ENCODE measurements around the gene SH3BP5L. TPM values are rescaled to one million over a fixed set of nuclear protein-coding genes. Genes with fewer than 3 reads are reported as not detected.
A peak's percentile ranks its signal among the peaks of the same experiment; 100 is the strongest.

Gene SH3BP5L
- total and polyA plus RNA-seq, 4 donors: 16.3 to 37.8 (median 30.0) TPM

DNA sequence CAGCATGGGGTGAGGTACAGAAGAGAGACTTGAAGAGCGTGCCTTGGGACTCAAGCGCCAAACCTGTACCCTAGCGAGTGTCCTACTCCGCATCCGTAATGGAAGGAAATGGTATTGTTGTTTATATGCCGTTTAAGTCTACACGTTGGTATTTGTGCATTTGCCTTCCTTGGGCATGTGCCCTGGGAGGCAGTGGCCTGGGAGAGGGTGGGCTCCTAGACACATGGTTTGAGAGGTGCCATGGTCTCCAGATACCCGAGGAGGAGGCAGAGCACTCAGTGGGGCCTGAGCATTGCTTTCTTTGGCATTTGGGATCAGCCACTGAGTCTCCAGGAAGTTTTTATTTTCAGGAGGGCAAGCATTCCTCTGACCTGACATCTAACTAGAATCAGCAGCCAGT is 18.8 kb upstream of the SH3BP5L start:
- 93% methylated on average over 8 of the region's 8 CpGs for WGBS (ENCODE audit: insufficient coverage)
- no peaks in the 10 kb centered on the region for H3K27me3 ChIP-seq (ENCODE audit: control insufficient read depth, insufficient read depth, low read length)
- peaks cover 59% of the 10 kb centered on the region for H3K36me3 ChIP-seq (ENCODE audit: control insufficient read depth, insufficient read depth, low read length)
- no peak overlapping the region for H3K4me3 ChIP-seq (ENCODE audit: low read depth, low read length)
- H3K9me3 ChIP-seq (ENCODE audit: control insufficient read depth, insufficient read depth, low read length): no peaks in the 10 kb centered on the region
- H3K4me1 ChIP-seq (ENCODE audit: control insufficient read depth, insufficient read depth, low read length): peaks cover 10% of the 10 kb centered on the region
- DNase-seq (ENCODE audit: low read depth in 4 of 6, low spot score in 6 of 6): no peak
- H3K27ac ChIP-seq (ENCODE audit: low read depth, low read length): no peak overlapping the region

GRCh38 chr1:248843687-248844086 is 18.0 kb upstream of the SH3BP5L start:
- Histone ChIP-seq H3K27me3 (ENCODE audit: control insufficient read depth, insufficient read depth, low read length) (no peaks in the 10 kb centered on the region), H3K27ac (ENCODE audit: low read depth, low read length) (no peak overlapping the region), H3K4me1 (ENCODE audit: control insufficient read depth, insufficient read depth, low read length) (peaks cover 18% of the 10 kb centered on the region), H3K36me3 (ENCODE audit: control insufficient read depth, insufficient read depth, low read length) (peaks cover 51% of the 10 kb centered on the region), H3K9me3 (ENCODE audit: control insufficient read depth, insufficient read depth, low read length) (no peaks in the 10 kb centered on the region), H3K4me3 (ENCODE audit: low read depth, low read length) (no peak overlapping the region)
- no peak for DNase-seq (ENCODE audit: low read depth in 4 of 6, low spot score in 6 of 6)
- whole genome bisulfite sequencing (ENCODE audit: insufficient coverage): 100% methylated on average over 1 of the region's 3 CpGs

- H3K27me3 ChIP-seq (ENCODE audit: control insufficient read depth, insufficient read depth, low read length): no peaks in the 10 kb centered on the region
- peaks cover 18% of the 10 kb centered on the region for H3K4me1 ChIP-seq (ENCODE audit: control insufficient read depth, insufficient read depth, low read length)
- H3K36me3 ChIP-seq (ENCODE audit: control insufficient read depth, insufficient read depth, low read length): peaks cover 43% of the 10 kb centered on the region
- H3K27ac ChIP-seq (ENCODE audit: low read depth, low read length): no peak overlapping the region
- DNase-seq (ENCODE audit: low read depth in 4 of 6, low spot score in 6 of 6): no peak
- no peak overlapping the region for H3K4me3 ChIP-seq (ENCODE audit: low read depth, low read length)
- WGBS (ENCODE audit: insufficient coverage): 87% methylated on average over 5 of the region's 8 CpGs
- no peaks in the 10 kb centered on the region for H3K9me3 ChIP-seq (ENCODE audit: control insufficient read depth, insufficient read depth, low read length)
Observed at GRCh38 chr1:248842781-248843331, 17.1 kb upstream of the SH3BP5L start.

DNA sequence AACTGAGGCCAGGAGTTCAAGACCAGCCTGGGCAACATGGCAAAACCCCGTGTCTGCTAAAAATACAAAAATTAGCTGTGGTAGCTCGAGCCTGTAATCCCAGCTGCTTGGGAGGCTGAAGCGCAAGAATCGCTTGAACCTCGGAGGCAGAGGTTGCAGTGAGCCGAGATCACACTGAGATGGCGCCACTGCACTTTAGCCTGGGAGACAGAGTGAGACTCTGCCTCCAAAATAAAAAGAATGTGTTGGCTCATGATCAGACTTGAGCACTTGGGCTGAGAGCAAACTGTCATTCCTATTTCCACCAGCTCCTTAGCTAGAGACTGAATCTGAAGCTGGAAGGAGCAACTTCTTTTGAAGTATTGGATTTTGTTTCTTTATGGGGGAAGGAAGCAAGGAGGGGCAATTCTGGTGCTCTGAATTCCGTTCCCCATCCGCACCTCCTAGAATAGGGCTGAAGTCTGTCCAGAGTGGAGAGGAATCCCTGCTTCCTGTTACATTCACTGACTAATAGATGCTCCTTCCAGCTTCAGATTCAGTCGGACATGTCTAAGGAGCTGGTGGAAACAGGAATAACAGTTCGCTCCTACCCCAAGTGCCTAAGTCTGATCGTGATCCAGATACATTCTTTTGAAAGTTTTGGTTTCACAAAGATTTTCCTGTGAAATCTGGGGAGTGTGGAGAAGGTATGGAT is 16.1 kb upstream of the SH3BP5L start:
- Histone ChIP-seq H3K27me3 (ENCODE audit: control insufficient read depth, insufficient read depth, low read length) (no peaks in the 10 kb centered on the region), H3K4me3 (ENCODE audit: low read depth, low read length) (no peak overlapping the region), H3K9me3 (ENCODE audit: control insufficient read depth, insufficient read depth, low read length) (no peaks in the 10 kb centered on the region), H3K27ac (ENCODE audit: low read depth, low read length) (no peak overlapping the region), H3K4me1 (ENCODE audit: control insufficient read depth, insufficient read depth, low read length) (peaks cover 27% of the 10 kb centered on the region), H3K36me3 (ENCODE audit: control insufficient read depth, insufficient read depth, low read length) (peaks cover 33% of the 10 kb centered on the region)
- DNase-seq (ENCODE audit: low read depth in 4 of 6, low spot score in 6 of 6): peak in 2 of 6 donors; percentile 38 to 48
- 59% methylated on average over 10 of the region's 12 CpGs for WGBS (ENCODE audit: insufficient coverage)

- 93% methylated on average over 4 of the region's 4 CpGs for WGBS (ENCODE audit: insufficient coverage)
- Histone ChIP-seq H3K27me3 (ENCODE audit: control insufficient read depth, insufficient read depth, low read length) (no peaks in the 10 kb centered on the region), H3K27ac (ENCODE audit: low read depth, low read length) (no peak overlapping the region)
Observed at GRCh38 chr1:248840946-248841345, 15.2 kb upstream of the SH3BP5L start.

GRCh38 chr1:248839168-248839555 is 13.4 kb upstream of the SH3BP5L start:
- Histone ChIP-seq H3K36me3 (ENCODE audit: control insufficient read depth, insufficient read depth, low read length) (peaks cover 9% of the 10 kb centered on the region), H3K9me3 (ENCODE audit: control insufficient read depth, insufficient read depth, low read length) (no peaks in the 10 kb centered on the region), H3K27ac (ENCODE audit: low read depth, low read length) (peak overlapping the region; percentile 99), H3K4me3 (ENCODE audit: low read depth, low read length) (peak overlapping the region; percentile 81), H3K27me3 (ENCODE audit: control insufficient read depth, insufficient read depth, low read length) (no peaks in the 10 kb centered on the region), H3K4me1 (ENCODE audit: control insufficient read depth, insufficient read depth, low read length) (peaks cover 27% of the 10 kb centered on the region)
- WGBS (ENCODE audit: insufficient coverage): 0% methylated on average over 5 of the region's 10 CpGs
- DNase-seq (ENCODE audit: low read depth in 4 of 6, low spot score in 6 of 6): no peak

More at GRCh38 chr1:248840946-248841345, 15.2 kb upstream of the SH3BP5L start:
- Histone ChIP-seq H3K4me1 (ENCODE audit: control insufficient read depth, insufficient read depth, low read length) (peaks cover 27% of the 10 kb centered on the region), H3K36me3 (ENCODE audit: control insufficient read depth, insufficient read depth, low read length) (peaks cover 24% of the 10 kb centered on the region), H3K4me3 (ENCODE audit: low read depth, low read length) (no peak overlapping the region), H3K9me3 (ENCODE audit: control insufficient read depth, insufficient read depth, low read length) (no peaks in the 10 kb centered on the region)
- no peak for DNase-seq (ENCODE audit: low read depth in 4 of 6, low spot score in 6 of 6)

DNA sequence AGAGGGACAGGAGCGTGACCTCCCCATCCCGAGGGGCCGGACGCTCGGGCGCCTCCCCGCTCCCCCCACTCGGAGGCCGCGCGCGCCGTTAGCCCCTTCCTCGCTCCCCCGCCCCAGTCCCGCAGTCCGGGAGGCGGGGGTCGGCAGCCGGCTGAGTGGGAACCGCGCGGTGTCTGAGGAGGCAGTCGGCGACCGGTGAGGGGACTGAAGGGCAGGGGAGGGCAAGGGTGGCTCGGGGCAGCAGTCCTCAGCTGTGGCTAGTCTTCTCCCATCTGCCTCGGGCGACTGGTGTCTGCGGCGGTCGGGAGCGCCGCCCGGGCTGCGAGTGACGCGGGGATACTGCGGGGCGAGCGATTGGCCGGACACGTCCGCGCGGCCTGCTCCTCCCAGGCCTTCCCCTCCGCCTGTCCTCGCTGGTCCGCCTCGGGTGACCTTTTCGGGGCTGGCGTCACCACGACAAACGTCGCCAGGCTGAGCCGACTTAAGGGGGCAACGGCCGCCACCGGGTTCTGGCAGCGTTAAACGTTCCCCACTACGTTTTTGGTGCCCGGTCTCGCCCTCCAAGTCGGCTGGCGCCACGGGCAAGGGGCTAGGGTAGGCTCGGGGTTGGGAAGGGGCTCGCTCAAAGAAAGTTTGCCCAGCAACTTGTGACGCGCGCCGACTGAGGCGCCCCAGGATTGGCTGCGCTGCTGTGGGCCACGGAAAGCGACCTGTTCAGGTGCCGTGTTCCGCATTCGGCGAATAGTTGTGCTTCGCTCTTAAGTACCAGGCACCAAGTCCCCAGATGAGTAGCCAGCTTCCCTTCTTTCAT is 12.8 kb upstream of the SH3BP5L start:
- Histone ChIP-seq H3K4me3 (ENCODE audit: low read depth, low read length) (peak overlapping the region; percentile 81), H3K4me1 (ENCODE audit: control insufficient read depth, insufficient read depth, low read length) (peaks cover 27% of the 10 kb centered on the region), H3K27ac (ENCODE audit: low read depth, low read length) (peak overlapping the region; percentile 99), H3K27me3 (ENCODE audit: control insufficient read depth, insufficient read depth, low read length) (no peaks in the 10 kb centered on the region), H3K36me3 (ENCODE audit: control insufficient read depth, insufficient read depth, low read length) (peaks cover 9% of the 10 kb centered on the region), H3K9me3 (ENCODE audit: control insufficient read depth, insufficient read depth, low read length) (no peaks in the 10 kb centered on the region)
- WGBS (ENCODE audit: insufficient coverage): under 1% methylated on average over 82 of the region's 82 CpGs
- peak; percentile 76 to 96 (median 89) for DNase-seq (ENCODE audit: low read depth in 4 of 6, low spot score in 6 of 6)

- 0% methylated on average over 48 of the region's 48 CpGs for WGBS (ENCODE audit: insufficient coverage)
- peak; percentile 92 to 99 (median 94) for DNase-seq (ENCODE audit: low read depth in 4 of 6, low spot score in 6 of 6)
- Histone ChIP-seq H3K4me1 (ENCODE audit: control insufficient read depth, insufficient read depth, low read length) (peaks cover 27% of the 10 kb centered on the region), H3K27ac (ENCODE audit: low read depth, low read length) (peak within 1 kb of the TSS; percentile 99), H3K27me3 (ENCODE audit: control insufficient read depth, insufficient read depth, low read length) (no peaks in the 10 kb centered on the region), H3K36me3 (ENCODE audit: control insufficient read depth, insufficient read depth, low read length) (peaks cover 7% of the 10 kb centered on the region), H3K9me3 (ENCODE audit: control insufficient read depth, insufficient read depth, low read length) (no peaks in the 10 kb centered on the region), H3K4me3 (ENCODE audit: low read depth, low read length) (peak within 1 kb of the TSS; percentile 81)
Observed at GRCh38 chr1:248837781-248838356, 12.2 kb upstream of the SH3BP5L start, which contains the start of gene ZNF672. TSS of gene ZNF672 (plus strand) at chr1:248838224. CDS start at chr1:248847275, 9,051 bp downstream.

DNA sequence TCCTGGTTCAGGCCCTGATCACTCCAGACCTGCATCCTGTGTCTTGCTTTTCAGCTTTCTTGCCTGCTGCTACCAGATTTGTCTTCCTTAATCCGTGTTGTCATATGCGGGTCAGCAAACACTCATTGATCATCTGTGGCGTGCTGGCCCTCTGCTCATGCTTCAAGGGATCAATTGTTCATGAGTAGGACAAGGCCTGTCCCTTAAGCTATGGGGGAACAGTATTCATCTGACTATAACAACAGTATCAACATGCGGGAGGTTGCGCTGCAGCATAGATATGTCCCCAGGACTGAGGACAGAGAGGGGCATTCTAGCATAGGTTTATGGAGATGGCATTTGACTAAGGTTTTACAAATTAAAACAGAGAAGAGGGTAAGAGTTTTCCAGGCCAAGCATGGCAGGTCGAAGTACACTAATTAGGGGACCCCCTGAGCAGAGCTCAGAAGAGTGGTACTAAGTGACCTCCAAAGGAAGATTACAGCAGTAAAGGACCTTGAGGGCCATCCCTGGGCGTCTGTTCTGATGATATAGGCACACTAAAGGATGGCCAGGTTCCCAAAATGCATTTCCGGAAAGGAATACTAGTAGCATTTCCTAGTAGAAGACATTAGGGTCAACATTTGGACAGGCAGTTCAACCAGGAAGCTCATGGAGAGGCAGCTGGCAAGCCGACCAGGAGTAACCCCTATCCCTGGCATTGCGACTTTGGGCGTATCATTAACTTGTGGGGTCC is 11.5 kb upstream of the SH3BP5L start:
- 43% methylated on average over 9 of the region's 11 CpGs for WGBS (ENCODE audit: insufficient coverage)
- Histone ChIP-seq H3K36me3 (ENCODE audit: control insufficient read depth, insufficient read depth, low read length) (peaks cover 4% of the 10 kb centered on the region), H3K9me3 (ENCODE audit: control insufficient read depth, insufficient read depth, low read length) (no peaks in the 10 kb centered on the region), H3K4me1 (ENCODE audit: control insufficient read depth, insufficient read depth, low read length) (peaks cover 27% of the 10 kb centered on the region), H3K27me3 (ENCODE audit: control insufficient read depth, insufficient read depth, low read length) (no peaks in the 10 kb centered on the region), H3K4me3 (ENCODE audit: low read depth, low read length) (peak overlapping the region; percentile 81), H3K27ac (ENCODE audit: low read depth, low read length) (peak overlapping the region; percentile 70)
- DNase-seq (ENCODE audit: low read depth in 4 of 6, low spot score in 6 of 6): no peak

Data from spinal cord (tissue), 10 donors.